Measurements from ENCODE around the gene DNAJC16. TPM values are rescaled to one million over a fixed set of nuclear protein-coding genes. Genes with fewer than 3 reads are reported as not detected.
A peak's percentile ranks its signal among the peaks of the same experiment; 100 is the strongest.

Gene DNAJC16
- total RNA-seq, 2 experiments from 2014 or later: 9.1 to 16.8 TPM

DNA sequence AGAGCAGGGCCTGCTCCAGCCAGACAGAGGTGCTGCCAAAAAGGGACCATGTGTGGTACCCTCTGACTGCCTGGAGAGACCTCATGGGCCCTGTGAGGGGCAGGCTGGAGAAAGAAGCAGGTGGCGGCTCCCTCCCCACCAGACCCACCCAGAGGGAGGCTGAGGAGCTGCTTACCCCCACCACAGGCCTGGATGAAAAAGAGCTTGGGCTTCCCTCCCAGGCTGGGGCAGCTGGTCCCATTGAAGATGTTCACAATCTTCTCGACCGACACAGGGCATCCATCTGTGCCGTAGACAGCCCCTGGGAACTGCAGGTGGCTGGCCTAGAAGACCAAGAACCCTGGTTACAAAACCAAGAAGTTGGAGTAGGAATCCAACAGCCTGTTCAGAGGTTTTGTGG, 22.2 kb upstream of the DNAJC16 start:
- intact Hi-C loops (cut with micrococcal nuclease; ENCODE audit: unreplicated experiment): no loop called here
- POLR2A ChIA-PET: interaction anchor here (1.2 kb wide), 1 partner anchor 10 kb away, joined by 3 read pairs; no protein-coding TSS in a partner anchor

DNA sequence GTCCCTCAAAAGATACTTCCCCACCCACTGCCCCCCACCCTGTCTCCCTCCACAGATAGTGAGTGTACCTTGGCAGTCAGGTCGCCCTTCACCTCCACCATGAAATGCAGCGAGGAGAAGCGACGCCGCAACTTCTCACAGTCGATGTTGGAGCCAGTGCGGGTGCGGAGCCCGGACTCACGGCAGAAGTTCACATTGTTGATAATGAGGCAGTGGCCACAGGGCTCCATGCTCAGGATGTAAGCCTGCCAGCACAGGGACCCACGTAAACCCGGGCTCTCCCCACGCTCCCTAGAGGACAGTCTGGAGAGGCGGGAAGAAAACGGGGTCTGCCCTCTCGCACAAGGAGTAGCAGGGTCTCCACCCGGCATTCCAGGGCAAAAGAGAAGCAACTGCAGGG, 19.8 kb upstream of the DNAJC16 start:
- TF ChIP-seq, protein P1, sequence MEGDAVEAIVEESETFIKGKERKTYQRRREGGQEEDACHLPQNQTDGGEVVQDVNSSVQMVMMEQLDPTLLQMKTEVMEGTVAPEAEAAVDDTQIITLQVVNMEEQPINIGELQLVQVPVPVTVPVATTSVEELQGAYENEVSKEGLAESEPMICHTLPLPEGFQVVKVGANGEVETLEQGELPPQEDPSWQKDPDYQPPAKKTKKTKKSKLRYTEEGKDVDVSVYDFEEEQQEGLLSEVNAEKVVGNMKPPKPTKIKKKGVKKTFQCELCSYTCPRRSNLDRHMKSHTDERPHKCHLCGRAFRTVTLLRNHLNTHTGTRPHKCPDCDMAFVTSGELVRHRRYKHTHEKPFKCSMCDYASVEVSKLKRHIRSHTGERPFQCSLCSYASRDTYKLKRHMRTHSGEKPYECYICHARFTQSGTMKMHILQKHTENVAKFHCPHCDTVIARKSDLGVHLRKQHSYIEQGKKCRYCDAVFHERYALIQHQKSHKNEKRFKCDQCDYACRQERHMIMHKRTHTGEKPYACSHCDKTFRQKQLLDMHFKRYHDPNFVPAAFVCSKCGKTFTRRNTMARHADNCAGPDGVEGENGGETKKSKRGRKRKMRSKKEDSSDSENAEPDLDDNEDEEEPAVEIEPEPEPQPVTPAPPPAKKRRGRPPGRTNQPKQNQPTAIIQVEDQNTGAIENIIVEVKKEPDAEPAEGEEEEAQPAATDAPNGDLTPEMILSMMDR (conservative IDR thresholded peaks at IDR 0.05; ENCODE audit: low read length): no peak
- TF ChIP-seq EZH2phosphoT487 (IDR thresholded peaks at IDR 0.05; ENCODE audit: borderline replicate concordance, low read depth, low read length): no peak
- Histone ChIP-seq H3K4me1 (ENCODE audit: insufficient read depth, low read length, poor library complexity, severe bottlenecking) (peaks cover 29% of the 10 kb centered on the region), H3K36me3 (ENCODE audit: insufficient read depth, low read length) (no peaks in the 10 kb centered on the region), H4K20me1 (ENCODE audit: insufficient read depth, low read length) (no peaks in the 10 kb centered on the region), H3K9me3 (ENCODE audit: low read length) (no peaks in the 10 kb centered on the region), H2AFZ (ENCODE audit: low read length) (no peak overlapping the region), H3K4me3 (ENCODE audit: low read depth, low read length, poor library complexity, severe bottlenecking) (no peak overlapping the region), H3K9me2 (ENCODE audit: insufficient read depth, low read length) (no peaks in the 10 kb centered on the region), H3K27ac (ENCODE audit: low read depth, low read length, poor library complexity, severe bottlenecking) (no peak overlapping the region), H3K4me2 (ENCODE audit: low read length) (no peak overlapping the region), H3K79me2 (ENCODE audit: insufficient read depth, low read depth, low read length) (no peaks in the 10 kb centered on the region)
- no peak for DNase-seq (ENCODE audit: low spot score)
- ChIA-PET POLR2A (no interaction called here), CTCF (ENCODE audit: unreplicated experiment) (no interaction called here)
- no TSS peak for BruUV-seq (replicated peaks)
- intact Hi-C loops (cut with micrococcal nuclease; ENCODE audit: unreplicated experiment): no loop called here

More for the DNA sequence above, 22.2 kb upstream of the DNAJC16 start:
- H3K79me2 ChIP-seq (ENCODE audit: insufficient read depth, low read depth, low read length): no peaks in the 10 kb centered on the region
- no peak overlapping the region for H3K27ac ChIP-seq (ENCODE audit: low read depth, low read length, poor library complexity, severe bottlenecking)
- no peak for DNase-seq (ENCODE audit: low spot score)
- TF ChIP-seq, protein P1 (conservative IDR thresholded peaks at IDR 0.05; ENCODE audit: low read length): no peak
- no peak for TF ChIP-seq EZH2phosphoT487 (IDR thresholded peaks at IDR 0.05; ENCODE audit: borderline replicate concordance, low read depth, low read length)
- H3K9me2 ChIP-seq (ENCODE audit: insufficient read depth, low read length): no peaks in the 10 kb centered on the region
- H3K9me3 ChIP-seq (ENCODE audit: low read length): no peaks in the 10 kb centered on the region
- BruUV-seq (replicated peaks): no TSS peak
- peaks cover 20% of the 10 kb centered on the region for H3K4me1 ChIP-seq (ENCODE audit: insufficient read depth, low read length, poor library complexity, severe bottlenecking)
- H2AFZ ChIP-seq (ENCODE audit: low read length): no peak overlapping the region
- no peak overlapping the region for H3K4me2 ChIP-seq (ENCODE audit: low read length)
- H3K36me3 ChIP-seq (ENCODE audit: insufficient read depth, low read length): peaks cover 3% of the 10 kb centered on the region; the same call in 1 of the 2 replicates
- no peak overlapping the region for H3K4me3 ChIP-seq (ENCODE audit: low read depth, low read length, poor library complexity, severe bottlenecking)
- no peaks in the 10 kb centered on the region for H4K20me1 ChIP-seq (ENCODE audit: insufficient read depth, low read length)
- CTCF ChIA-PET (ENCODE audit: unreplicated experiment): no interaction called here

DNA sequence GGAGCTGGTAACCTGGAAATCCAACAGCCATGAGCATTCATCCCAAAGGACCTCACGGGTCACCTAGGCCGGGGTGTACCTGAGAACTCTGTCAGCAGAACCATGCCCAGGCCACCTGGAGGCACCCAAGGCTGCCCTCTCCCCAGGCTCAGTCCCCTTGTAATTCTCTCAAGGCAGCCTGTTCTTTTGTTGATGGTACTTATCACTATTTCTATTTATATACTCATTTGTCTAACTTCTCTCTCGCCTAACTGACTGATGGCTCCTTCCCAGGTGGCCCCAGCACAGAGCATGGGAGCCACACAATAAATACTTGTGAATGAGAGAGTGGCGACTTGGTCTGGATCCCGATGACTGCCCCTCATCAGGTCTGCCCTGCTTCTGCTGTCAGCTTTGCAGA, 19.4 kb upstream of the DNAJC16 start:
- ChIA-PET POLR2A (no interaction called here), CTCF (ENCODE audit: unreplicated experiment) (no interaction called here)
- no peaks in the 10 kb centered on the region for H4K20me1 ChIP-seq (ENCODE audit: insufficient read depth, low read length)
- peak; percentile 18 for DNase-seq (ENCODE audit: low spot score)
- H3K4me3 ChIP-seq (ENCODE audit: low read depth, low read length, poor library complexity, severe bottlenecking): no peak overlapping the region
- H3K9me3 ChIP-seq (ENCODE audit: low read length): no peaks in the 10 kb centered on the region
- intact Hi-C loops (cut with micrococcal nuclease; ENCODE audit: unreplicated experiment): no loop called here
- BruUV-seq (replicated peaks): no TSS peak
- H3K4me1 ChIP-seq (ENCODE audit: insufficient read depth, low read length, poor library complexity, severe bottlenecking): peaks cover 29% of the 10 kb centered on the region
- no peaks in the 10 kb centered on the region for H3K79me2 ChIP-seq (ENCODE audit: insufficient read depth, low read depth, low read length)
- H3K36me3 ChIP-seq (ENCODE audit: insufficient read depth, low read length): 0 out of 2 replicates have a peak, but pooled peaks cover 3% of the 10 kb centered on the region
- TF ChIP-seq EZH2phosphoT487 (IDR thresholded peaks at IDR 0.05; ENCODE audit: borderline replicate concordance, low read depth, low read length): no peak
- TF ChIP-seq, protein P1 (conservative IDR thresholded peaks at IDR 0.05; ENCODE audit: low read length): no peak
- no peak overlapping the region for H2AFZ ChIP-seq (ENCODE audit: low read length)
- H3K4me2 ChIP-seq (ENCODE audit: low read length): peak overlapping the region; percentile 26; the same call in 1 of the 2 replicates
- no peaks in the 10 kb centered on the region for H3K9me2 ChIP-seq (ENCODE audit: insufficient read depth, low read length)
- no peak overlapping the region for H3K27ac ChIP-seq (ENCODE audit: low read depth, low read length, poor library complexity, severe bottlenecking)

All from OCI-LY7 (cell line).